Measurements from ENCODE around the gene LRRC25.

Gene LRRC25

GRCh38 chr19:18397242-18398202 lies at the start of gene LRRC25:
LRRC25 (minus strand) TSS chr19:18397622; CDS start chr19:18396963, 659 bp downstream.
- DNase-seq: no peak

GRCh38 chr19:18446811-18447359 lies 49.5 kb upstream of the LRRC25 start:
- no peak for DNase-seq

GRCh38 chr19:18446145-18446810 lies 48.9 kb upstream of the LRRC25 start:
- DNase-seq: no peak

GRCh38 chr19:18445262-18445948 lies 48.0 kb upstream of the LRRC25 start:
- DNase-seq: no peak

GRCh38 chr19:18444513-18444912 lies 47.1 kb upstream of the LRRC25 start:
- no peak for DNase-seq

- DNase-seq: no peak
Measured at GRCh38 chr19:18443831-18444230, 46.4 kb upstream of the LRRC25 start.

GRCh38 chr19:18443406-18443805 lies 46.0 kb upstream of the LRRC25 start:
- DNase-seq: no peak

GRCh38 chr19:18442941-18443340 lies 45.5 kb upstream of the LRRC25 start:
- no peak for DNase-seq

GRCh38 chr19:18441804-18442788 lies 44.7 kb upstream of the LRRC25 start:
- no peak for DNase-seq

- no peak for DNase-seq
Measured at GRCh38 chr19:18440936-18441803, 43.7 kb upstream of the LRRC25 start.

GRCh38 chr19:18440415-18440877 lies 43.0 kb upstream of the LRRC25 start:
- DNase-seq: no peak

GRCh38 chr19:18439910-18440237 lies 42.5 kb upstream of the LRRC25 start:
- no peak for DNase-seq

GRCh38 chr19:18439025-18439909 lies 41.8 kb upstream of the LRRC25 start:
- no peak for DNase-seq

- DNase-seq: no peak
Measured at GRCh38 chr19:18438331-18439024, 41.1 kb upstream of the LRRC25 start.

GRCh38 chr19:18437491-18438330 lies 40.3 kb upstream of the LRRC25 start, which contains the start of gene ISYNA1:
ISYNA1 (minus strand) TSS chr19:18438133; CDS start chr19:18437979, 154 bp downstream.
- no peak for DNase-seq

- no peak for DNase-seq
Measured at GRCh38 chr19:18436671-18437490, 39.5 kb upstream of the LRRC25 start.
